GM19025 (cell line): ENCODE data around the gene OR2A14.
"Not testable (repeated sequence)": the region's sequence is repeated elsewhere in the genome, so short reads cannot be mapped to it uniquely, and the experiment has no call there.

Source experiments
- ATAC-seq: cut with Tn5 transposase; IDR thresholded peaks from one replicate; pipeline ENCODE4 v1.9.1; 2021; ENCODE audit warnings: mild to moderate bottlenecking, low read depth, moderate library complexity; ENCODE audit not compliant: unreplicated experiment

The OR2A14 gene, protein sequence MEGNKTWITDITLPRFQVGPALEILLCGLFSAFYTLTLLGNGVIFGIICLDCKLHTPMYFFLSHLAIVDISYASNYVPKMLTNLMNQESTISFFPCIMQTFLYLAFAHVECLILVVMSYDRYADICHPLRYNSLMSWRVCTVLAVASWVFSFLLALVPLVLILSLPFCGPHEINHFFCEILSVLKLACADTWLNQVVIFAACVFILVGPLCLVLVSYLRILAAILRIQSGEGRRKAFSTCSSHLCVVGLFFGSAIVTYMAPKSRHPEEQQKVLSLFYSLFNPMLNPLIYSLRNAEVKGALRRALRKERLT

GRCh38 chr7:144122876-144123275 lies at the start of gene OR2A14:
OR2A14 (plus strand) TSS chr7:144123176; CDS start chr7:144129113, 5,937 bp downstream.
- ATAC-seq, result no peak

- ATAC-seq, result no peak
These were observed 48.6 kb upstream of the OR2A14 start for GRCh38 chr7:144074374-144074773.

DNA sequence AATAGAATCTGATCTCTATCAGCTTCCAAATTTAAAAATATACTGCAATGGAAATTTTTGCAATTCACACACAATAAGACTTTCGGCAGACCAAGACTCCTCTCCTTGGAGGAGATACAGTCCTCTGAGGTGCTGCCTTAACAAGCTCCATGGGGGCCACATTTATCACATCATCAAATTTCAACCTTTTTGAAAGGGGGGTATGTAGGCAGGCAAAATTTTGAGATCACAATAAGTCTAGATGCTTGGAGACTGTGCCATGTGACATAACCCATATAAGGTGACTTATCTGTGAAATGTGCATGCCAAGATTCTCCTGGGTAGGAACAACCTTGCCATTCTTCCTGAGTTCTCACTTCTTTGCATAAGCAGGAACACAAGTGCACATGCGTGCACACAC lies 37.0 kb upstream of the OR2A14 start, which contains the start of gene OR2A12:
OR2A12 (plus strand) TSS at position 301 of the 400 bp plus-strand sequence. CDS start 8,830 bp downstream, outside the sequence.
- ATAC-seq, result no peak

DNA sequence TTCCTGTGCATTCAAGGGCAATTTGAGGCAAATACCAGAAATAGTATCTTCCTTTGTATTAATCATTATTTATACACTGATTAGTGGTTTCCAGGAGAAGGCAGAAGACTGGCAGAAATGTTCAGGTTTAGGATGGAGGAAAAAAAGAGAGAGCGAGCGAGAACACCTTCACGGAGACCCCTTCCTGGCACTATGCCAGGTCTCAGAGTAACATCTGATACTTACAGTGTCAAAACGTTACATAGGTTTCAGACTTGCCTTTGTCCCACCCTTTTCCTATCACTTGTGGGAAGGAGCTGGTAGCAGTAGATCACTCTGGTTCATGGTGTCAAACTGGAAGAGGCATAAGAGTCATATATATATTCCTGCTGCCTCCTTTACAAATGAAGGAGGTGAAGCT lies 36.2 kb upstream of the OR2A14 start:
- no peak for ATAC-seq

- ATAC-seq, result no peak
These were observed 35.7 kb upstream of the OR2A14 start for GRCh38 chr7:144087230-144087629.

- ATAC-seq, result no peak
These were observed 32.3 kb upstream of the OR2A14 start for GRCh38 chr7:144090667-144091066.

GRCh38 chr7:144098776-144099175 lies 24.2 kb upstream of the OR2A14 start:
- no peak for ATAC-seq

DNA sequence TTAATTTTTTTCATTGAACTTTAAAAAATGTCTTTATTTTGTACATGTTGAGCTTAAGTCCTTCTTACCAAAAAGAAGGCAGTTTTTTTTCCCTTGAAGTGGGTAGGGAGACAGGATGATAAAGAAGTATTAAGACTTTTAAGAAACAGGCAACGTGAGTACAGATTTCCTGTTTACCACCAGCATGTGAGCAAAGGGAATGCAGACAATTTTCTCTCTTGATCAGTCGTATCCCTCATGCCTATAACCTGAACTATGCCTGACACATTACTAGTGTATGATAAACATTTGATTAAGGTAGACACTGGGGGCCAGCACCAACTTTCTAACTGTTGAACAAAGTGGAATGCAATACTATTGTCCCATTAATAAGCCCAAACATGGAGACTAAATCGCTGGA lies 22.4 kb upstream of the OR2A14 start:
- ATAC-seq, result no peak

DNA sequence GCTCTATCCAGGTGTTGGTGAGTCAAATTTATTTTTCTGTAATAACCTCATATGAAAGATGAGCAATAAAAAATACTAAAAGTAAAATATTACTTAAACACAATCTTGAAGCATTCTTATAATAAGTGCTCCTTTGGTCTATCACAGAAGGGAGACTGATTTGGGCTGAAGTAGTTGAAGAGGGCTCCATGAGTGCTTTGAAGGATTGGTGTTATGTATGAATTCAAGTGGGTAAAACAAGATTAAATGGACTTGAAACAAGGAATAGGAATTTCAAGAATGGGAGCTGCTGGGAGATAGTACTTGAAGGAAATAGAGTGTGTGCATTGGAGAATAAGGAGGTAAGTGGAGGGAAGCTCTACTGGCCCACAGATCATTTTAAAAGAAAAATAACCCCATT lies 20.9 kb upstream of the OR2A14 start:
- no peak for ATAC-seq

DNA sequence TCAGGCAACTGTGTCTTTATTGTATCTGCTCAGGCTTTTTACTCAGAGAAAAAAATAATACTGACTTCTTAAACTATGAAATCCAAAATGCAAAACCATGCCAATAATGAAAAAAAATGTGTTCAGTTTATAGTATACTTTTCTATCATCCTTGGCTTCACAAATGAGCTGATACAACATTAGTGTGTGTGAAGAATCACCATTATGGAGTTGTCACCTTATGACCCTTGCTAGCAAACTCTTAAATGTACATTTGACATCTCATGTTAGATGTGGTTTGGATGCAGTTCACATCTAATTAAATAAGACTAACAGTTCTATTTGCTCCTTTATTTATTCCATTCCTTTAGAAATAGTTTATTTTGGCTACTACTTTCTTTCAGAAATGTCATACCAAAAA lies 17.8 kb upstream of the OR2A14 start:
- ATAC-seq, result no peak

- no peak for ATAC-seq
These were observed 13.7 kb upstream of the OR2A14 start, which contains the start of gene OR2A2 for GRCh38 chr7:144109283-144109682. OR2A2 (plus strand) TSS chr7:144109583; CDS start chr7:144109583, 0 bp downstream.

DNA sequence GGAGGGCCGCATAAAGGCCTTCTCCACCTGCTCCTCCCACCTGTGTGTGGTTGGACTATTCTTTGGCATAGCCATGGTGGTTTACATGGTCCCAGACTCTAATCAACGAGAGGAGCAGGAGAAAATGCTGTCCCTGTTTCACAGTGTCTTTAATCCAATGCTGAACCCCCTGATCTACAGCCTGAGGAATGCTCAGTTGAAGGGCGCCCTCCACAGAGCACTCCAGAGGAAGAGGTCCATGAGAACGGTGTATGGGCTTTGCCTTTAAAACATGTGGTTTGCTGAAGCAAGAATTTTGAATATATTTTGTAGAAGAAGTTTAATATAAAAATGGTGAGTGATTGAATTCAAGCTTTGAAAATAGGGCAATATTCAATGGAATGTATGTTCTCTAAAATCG lies 12.7 kb upstream of the OR2A14 start:
- no peak for ATAC-seq

DNA sequence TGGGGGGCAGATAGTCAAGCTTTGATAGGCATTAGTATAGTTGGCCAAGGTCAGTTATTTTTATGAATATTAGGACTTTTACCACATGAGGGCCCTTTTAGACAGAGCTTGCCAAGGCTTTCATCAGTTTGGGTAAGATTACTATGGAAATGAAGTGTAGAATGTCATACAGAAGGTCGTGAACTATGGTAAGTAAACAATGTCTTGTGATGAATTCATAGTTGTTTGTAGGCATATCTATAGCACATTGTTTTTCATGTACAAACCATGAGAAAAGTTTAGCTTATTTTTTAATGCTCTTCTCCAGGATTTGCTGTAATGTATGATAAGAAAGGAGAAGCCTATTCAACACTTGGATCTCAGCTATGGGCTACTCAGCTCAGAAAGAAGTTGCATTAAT lies 9.3 kb upstream of the OR2A14 start:
- ATAC-seq, result no peak

GRCh38 chr7:144118341-144118740 lies 4.6 kb upstream of the OR2A14 start:
- no peak for ATAC-seq

- ATAC-seq, result peak; percentile 98
These were observed 4.8 kb downstream of the OR2A14 start for GRCh38 chr7:144127714-144128334.

DNA sequence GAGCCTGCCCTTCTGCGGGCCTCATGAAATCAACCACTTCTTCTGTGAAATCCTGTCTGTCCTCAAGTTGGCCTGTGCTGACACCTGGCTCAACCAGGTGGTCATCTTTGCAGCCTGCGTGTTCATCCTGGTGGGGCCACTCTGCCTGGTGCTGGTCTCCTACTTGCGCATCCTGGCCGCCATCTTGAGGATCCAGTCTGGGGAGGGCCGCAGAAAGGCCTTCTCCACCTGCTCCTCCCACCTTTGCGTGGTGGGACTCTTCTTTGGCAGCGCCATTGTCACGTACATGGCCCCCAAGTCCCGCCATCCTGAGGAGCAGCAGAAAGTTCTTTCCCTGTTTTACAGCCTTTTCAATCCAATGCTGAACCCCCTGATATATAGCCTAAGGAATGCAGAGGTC lies 6.6 kb downstream of the OR2A14 start:
- ATAC-seq, result not testable (repeated sequence)

DNA sequence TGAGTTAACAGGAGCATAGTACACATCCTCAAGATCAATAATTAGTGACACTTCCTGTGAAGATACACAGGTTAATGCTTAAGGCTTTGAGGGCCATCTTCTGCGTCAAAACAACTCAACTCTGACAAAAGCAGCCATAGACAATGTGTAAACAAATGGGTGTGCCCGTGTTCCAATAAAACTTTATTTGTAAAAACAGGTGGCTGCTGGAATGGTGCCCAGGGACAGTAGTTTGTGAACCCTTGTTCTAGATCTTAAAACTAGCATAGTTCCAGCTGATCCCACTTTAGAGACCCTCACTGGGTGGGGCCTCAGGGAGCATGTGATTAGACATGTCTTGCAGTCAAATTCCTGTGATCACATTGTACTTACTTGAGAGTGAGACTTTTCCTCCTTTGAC lies 7.8 kb downstream of the OR2A14 start:
- ATAC-seq, result no peak

GRCh38 chr7:144132262-144132661 lies 9.3 kb downstream of the OR2A14 start:
- ATAC-seq, result no peak

- ATAC-seq, result no peak
These were observed 10.3 kb downstream of the OR2A14 start for GRCh38 chr7:144133307-144133706.

- no peak for ATAC-seq
These were observed 11.1 kb downstream of the OR2A14 start for GRCh38 chr7:144134116-144134515.

DNA sequence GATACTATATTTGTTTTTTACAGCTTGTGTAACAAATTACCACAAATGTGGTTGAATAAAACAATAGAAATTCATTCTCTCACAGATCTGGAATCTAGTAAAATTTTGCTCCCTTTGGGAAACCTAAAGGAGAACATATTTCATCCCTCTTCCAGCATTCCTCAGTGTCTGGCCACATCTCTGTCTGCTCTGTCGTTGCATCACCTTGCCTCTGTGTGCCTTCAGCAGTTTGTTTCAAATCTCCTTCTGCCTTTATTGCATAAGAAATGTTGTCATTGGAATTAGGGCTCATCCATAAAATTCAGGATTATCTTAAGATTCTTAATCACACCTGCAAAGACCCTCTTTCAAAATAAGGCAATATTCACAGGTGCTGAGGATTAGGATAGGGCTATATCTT lies 14.5 kb downstream of the OR2A14 start:
- ATAC-seq, result no peak

DNA sequence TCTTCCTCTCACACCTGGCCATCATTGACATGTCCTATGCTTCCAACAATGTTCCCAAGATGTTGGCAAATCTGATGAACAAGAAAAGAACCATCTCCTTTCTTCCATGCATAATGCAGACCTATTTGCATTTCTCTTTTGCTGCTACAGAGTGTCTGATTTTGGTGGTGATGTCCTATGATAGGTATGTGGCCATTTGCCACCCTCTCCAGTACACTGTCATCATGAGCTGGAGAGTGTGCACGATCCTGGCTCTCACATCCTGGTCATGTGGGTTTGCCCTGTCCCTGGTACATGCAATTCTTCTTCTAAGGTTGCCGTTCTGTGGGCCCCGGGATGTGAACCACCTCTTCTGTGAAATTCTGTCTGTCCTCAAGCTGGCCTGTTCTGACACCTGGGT lies 19.2 kb downstream of the OR2A14 start:
- no peak for ATAC-seq
